Testis (tissue), 2 donors: ENCODE results near the gene PNPLA2.

Experiments
- POLR2A ChIP-seq: fragments of 450-650 bp; IDR thresholded peaks from one replicate; pipeline ENCODE4 v1.6.1; 2017; ENCODE audit warnings: antibody characterized with exemption, mild to moderate bottlenecking, moderate library complexity
- TF ChIP-seq, protein P1 (sequence below), 3 experiments: fragments of 450-650 bp in 2 of 3; fragments of 200-600 bp in 1 of 3; sonication (generic) in 1 of 3; IDR thresholded peaks; one replicate each; pipeline ENCODE4 v1.5.1; 2016 to 2019; ENCODE audit warnings: antibody characterized with exemption in 3 of 3, mild to moderate bottlenecking in 2 of 3, moderate library complexity in 1 of 3

DNA sequence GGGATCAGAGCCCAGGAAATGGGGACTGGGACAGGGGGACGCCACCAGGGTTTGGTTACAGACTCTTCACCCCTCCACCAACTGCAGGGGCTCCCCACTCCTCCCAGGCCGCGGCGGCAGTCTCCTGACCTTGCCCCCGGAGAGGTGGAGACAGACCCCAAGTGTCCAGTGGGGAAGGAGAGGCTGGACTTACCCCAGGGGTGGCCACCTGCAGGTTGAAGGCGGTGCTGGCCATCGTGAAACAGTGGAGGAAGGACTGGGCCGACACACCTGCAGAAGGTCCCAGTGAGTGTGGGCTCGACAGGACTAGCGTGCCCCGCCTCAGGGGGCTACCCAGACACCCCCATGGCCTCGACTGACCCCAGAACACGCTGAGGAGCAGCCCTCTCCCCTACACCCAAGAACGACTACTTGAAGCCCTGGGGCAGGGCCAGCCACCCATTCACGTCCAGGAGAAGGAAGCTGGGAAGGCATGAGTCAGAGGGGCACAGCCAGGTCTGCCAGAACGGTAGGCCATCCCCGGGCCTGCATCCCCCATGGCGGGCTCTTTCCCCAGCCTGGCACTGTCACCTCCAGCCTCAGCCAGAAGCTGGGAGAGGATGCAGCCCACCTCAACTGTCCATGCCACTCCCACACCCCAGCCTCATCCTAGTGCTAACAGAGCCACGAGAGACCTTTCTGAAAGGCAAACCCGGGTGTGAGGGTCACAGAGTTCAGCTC, 43.7 kb upstream of the PNPLA2 start:
- TF ChIP-seq, protein P1, sequence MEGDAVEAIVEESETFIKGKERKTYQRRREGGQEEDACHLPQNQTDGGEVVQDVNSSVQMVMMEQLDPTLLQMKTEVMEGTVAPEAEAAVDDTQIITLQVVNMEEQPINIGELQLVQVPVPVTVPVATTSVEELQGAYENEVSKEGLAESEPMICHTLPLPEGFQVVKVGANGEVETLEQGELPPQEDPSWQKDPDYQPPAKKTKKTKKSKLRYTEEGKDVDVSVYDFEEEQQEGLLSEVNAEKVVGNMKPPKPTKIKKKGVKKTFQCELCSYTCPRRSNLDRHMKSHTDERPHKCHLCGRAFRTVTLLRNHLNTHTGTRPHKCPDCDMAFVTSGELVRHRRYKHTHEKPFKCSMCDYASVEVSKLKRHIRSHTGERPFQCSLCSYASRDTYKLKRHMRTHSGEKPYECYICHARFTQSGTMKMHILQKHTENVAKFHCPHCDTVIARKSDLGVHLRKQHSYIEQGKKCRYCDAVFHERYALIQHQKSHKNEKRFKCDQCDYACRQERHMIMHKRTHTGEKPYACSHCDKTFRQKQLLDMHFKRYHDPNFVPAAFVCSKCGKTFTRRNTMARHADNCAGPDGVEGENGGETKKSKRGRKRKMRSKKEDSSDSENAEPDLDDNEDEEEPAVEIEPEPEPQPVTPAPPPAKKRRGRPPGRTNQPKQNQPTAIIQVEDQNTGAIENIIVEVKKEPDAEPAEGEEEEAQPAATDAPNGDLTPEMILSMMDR (IDR thresholded peaks at IDR 0.05), result no peak
- TF ChIP-seq POLR2A, result no peak
